Fibroblast of lung (primary cell): ENCODE data around the gene DDX10. TPM values are rescaled to one million over a fixed set of nuclear protein-coding genes. Genes with fewer than 3 reads are reported as not detected.
A peak's percentile ranks its signal among the peaks of the same experiment; 100 is the strongest.

Source experiments
- DNase-seq, 2 donors: peaks; one replicate each; pipeline versions ENCODE4 v3.0.0 to v3.0.0-alpha.2; 2010; ENCODE audit warnings: low read depth in 2 of 2
- H2AFZ ChIP-seq: 2 replicates; pipeline ENCODE4 v1.5.1; 2012; ENCODE audit warnings: low read length, control low read depth, inconsistent platforms
- H3K27ac ChIP-seq: 2 replicates; pipeline ENCODE4 v1.5.1; 2011; ENCODE audit warnings: low read length, control low read depth; ENCODE audit not compliant: insufficient read depth
- H3K27me3 ChIP-seq: 2 replicates; pipeline ENCODE4 v1.5.1; 2011; ENCODE audit warnings: mild to moderate bottlenecking, low read length; ENCODE audit not compliant: control insufficient read depth, insufficient read depth
- H3K36me3 ChIP-seq: 2 replicates; pipeline ENCODE4 v1.5.1; 2011; ENCODE audit warnings: low read length; ENCODE audit not compliant: control insufficient read depth, insufficient read depth
- H3K4me1 ChIP-seq: 2 replicates; pipeline ENCODE4 v1.5.1; 2011; ENCODE audit warnings: low read length; ENCODE audit not compliant: control insufficient read depth, insufficient read depth; ENCODE audit errors: extremely low read depth
- H3K4me2 ChIP-seq: 2 replicates; pipeline ENCODE4 v1.5.1; 2011; ENCODE audit warnings: low read length, control low read depth; ENCODE audit not compliant: insufficient read depth; ENCODE audit errors: extremely low read depth
- H3K4me3 ChIP-seq, 4 experiments: fragments of 200-600 bp in 1 of 4; sonication (generic) in 1 of 4; replicated peaks in 1 of 4; 2 replicates each; pipeline ENCODE4 v1.5.1; 2011 to 2016; ENCODE audit warnings: low read length in 4 of 4, low read depth in 3 of 4, mild to moderate bottlenecking in 3 of 4, control low read depth in 2 of 4, inconsistent platforms in 1 of 4, mixed read lengths in 1 of 4; ENCODE audit not compliant: insufficient read depth in 1 of 4; ENCODE audit errors: control extremely low read depth in 1 of 4
- H3K79me2 ChIP-seq: 2 replicates; pipeline ENCODE4 v1.5.1; 2012; ENCODE audit warnings: mild to moderate bottlenecking, low read length, inconsistent platforms; ENCODE audit not compliant: control insufficient read depth, insufficient read depth
- H3K9ac ChIP-seq: 2 replicates; pipeline ENCODE4 v1.5.1; 2011; ENCODE audit warnings: mild to moderate bottlenecking, low read length, control low read depth; ENCODE audit not compliant: insufficient read depth
- H3K9me3 ChIP-seq: 2 replicates; pipeline ENCODE4 v1.5.1; 2012; ENCODE audit warnings: low read depth, low read length; ENCODE audit not compliant: control insufficient read depth, insufficient read depth
- H4K20me1 ChIP-seq: 2 replicates; pipeline ENCODE4 v1.5.1; 2011; ENCODE audit warnings: low read length; ENCODE audit not compliant: control insufficient read depth, insufficient read depth; ENCODE audit errors: extremely low read depth
- CTCF ChIP-seq, 2 donors: IDR thresholded peaks in 1 of 2; conservative IDR thresholded peaks in 1 of 2; 1 replicate in 1 of 2; 2 replicates in 1 of 2; pipeline ENCODE4 v1.5.1; 2011 to 2012; ENCODE audit warnings: low read length in 2 of 2, control low read depth in 1 of 2, inconsistent platforms in 1 of 2, low read depth in 1 of 2, mild to moderate bottlenecking in 1 of 2
- EZH2 ChIP-seq: IDR thresholded peaks from 2 replicates; pipeline ENCODE4 v1.5.1; 2012; ENCODE audit warnings: low read length, control low read depth, mild to moderate bottlenecking; ENCODE audit errors: missing control alignments
- polyA plus RNA-seq, 2 donors: library from polyadenylated mRNA; depleted of rRNA in 1 of 2; stranded (reverse) in 1 of 2; unstranded in 1 of 2; fragments of >200 nt; gene quantifications; 2 replicates each; pipeline ENCODE4 v1.2.1, GENCODE V29; 2011 to 2012; ENCODE audit warnings: missing spikeins in 1 of 2
- total RNA-seq: library from RNA; depleted of rRNA; stranded (reverse); fragments of >200 nt; gene quantifications from 2 replicates; pipeline ENCODE4 v1.2.1, GENCODE V29; 2014

Gene DDX10
- total and polyA plus RNA-seq, 2 donors (not counting 1 experiment from before 2014, with no cell fraction given): 18.5 to 20.7 TPM

GRCh38 chr11:108694846-108695245 lies 30.0 kb downstream of the DDX10 start:
- no peak for DNase-seq
- H2AFZ ChIP-seq: no peak overlapping the region
- no peaks in the 10 kb centered on the region for H3K9me3 ChIP-seq
- no peak overlapping the region for H3K9ac ChIP-seq
- no peak overlapping the region for H3K4me3 ChIP-seq
- TF ChIP-seq EZH2 (no peak), CTCF (conservative IDR thresholded peaks at IDR 0.05 in 1 of 2, IDR thresholded peaks at IDR 0.05 in 1 of 2; ENCODE audit: low read depth in 1 of 2, low read length in 2 of 2) (no peak)
- peaks cover 4% of the 10 kb centered on the region for H3K4me1 ChIP-seq
- peaks cover 1% of the 10 kb centered on the region for H3K36me3 ChIP-seq
- no peaks in the 10 kb centered on the region for H3K27me3 ChIP-seq
- no peak overlapping the region for H3K4me2 ChIP-seq
- no peaks in the 10 kb centered on the region for H4K20me1 ChIP-seq
- no peaks in the 10 kb centered on the region for H3K79me2 ChIP-seq
- no peak overlapping the region for H3K27ac ChIP-seq

- H3K9ac ChIP-seq: no peak overlapping the region
- no peaks in the 10 kb centered on the region for H3K79me2 ChIP-seq
- TF ChIP-seq CTCF (conservative IDR thresholded peaks at IDR 0.05 in 1 of 2, IDR thresholded peaks at IDR 0.05 in 1 of 2; ENCODE audit: low read depth in 1 of 2, low read length in 2 of 2) (peak; percentile 99 to 100), EZH2 (no peak)
- H2AFZ ChIP-seq: no peak overlapping the region
- H4K20me1 ChIP-seq: no peaks in the 10 kb centered on the region
- no peaks in the 10 kb centered on the region for H3K9me3 ChIP-seq
- H3K4me3 ChIP-seq: no peak overlapping the region
- no peaks in the 10 kb centered on the region for H3K27me3 ChIP-seq
- no peaks in the 10 kb centered on the region for H3K36me3 ChIP-seq
- DNase-seq: peak; percentile 70 to 86
- no peak overlapping the region for H3K27ac ChIP-seq
- H3K4me2 ChIP-seq: no peak overlapping the region
- H3K4me1 ChIP-seq: peaks cover 4% of the 10 kb centered on the region
Observed at GRCh38 chr11:108697872-108698473, 33.1 kb downstream of the DDX10 start.

GRCh38 chr11:108698844-108699642 lies 34.2 kb downstream of the DDX10 start:
- H2AFZ ChIP-seq: no peak overlapping the region
- no peaks in the 10 kb centered on the region for H3K9me3 ChIP-seq
- H3K36me3 ChIP-seq: no peaks in the 10 kb centered on the region
- DNase-seq: peak in 1 of 2 donors; percentile 41
- no peak overlapping the region for H3K4me2 ChIP-seq
- H3K9ac ChIP-seq: no peak overlapping the region
- H3K27me3 ChIP-seq: no peaks in the 10 kb centered on the region
- no peaks in the 10 kb centered on the region for H3K79me2 ChIP-seq
- no peaks in the 10 kb centered on the region for H4K20me1 ChIP-seq
- no peak overlapping the region for H3K27ac ChIP-seq
- no peaks in the 10 kb centered on the region for H3K4me1 ChIP-seq
- TF ChIP-seq EZH2 (no peak), CTCF (conservative IDR thresholded peaks at IDR 0.05 in 1 of 2, IDR thresholded peaks at IDR 0.05 in 1 of 2; ENCODE audit: low read depth in 1 of 2, low read length in 2 of 2) (no peak)
- H3K4me3 ChIP-seq: no peak overlapping the region
